GOT3 (cell line): ENCODE data around the gene PPP1R37.
"Not testable (repeated sequence)": the region's sequence is repeated elsewhere in the genome, so short reads cannot be mapped to it uniquely, and the experiment has no call there.

Source experiments
- DNase-seq: peaks from one replicate; lab custom pipeline; 2025; ENCODE audit warnings: mixed read lengths; lab: John Stamatoyannopoulos, UW

PPP1R37 gene

GRCh38 chr19:45115809-45116615 lies 23.0 kb downstream of the PPP1R37 start:
- no peak for DNase-seq

- no peak for DNase-seq
Observed at GRCh38 chr19:45117167-45117594, 24.2 kb downstream of the PPP1R37 start.

- no peak for DNase-seq
Observed at GRCh38 chr19:45117671-45118070, 24.7 kb downstream of the PPP1R37 start.

GRCh38 chr19:45118106-45118505 lies 25.1 kb downstream of the PPP1R37 start:
- DNase-seq: no peak

- DNase-seq: not testable (repeated sequence)
Observed at GRCh38 chr19:45118591-45119355, 25.8 kb downstream of the PPP1R37 start.

GRCh38 chr19:45119582-45119981 lies 26.6 kb downstream of the PPP1R37 start:
- DNase-seq: no peak

- DNase-seq: no peak
Observed at GRCh38 chr19:45121827-45122345, 28.9 kb downstream of the PPP1R37 start.

- no peak for DNase-seq
Observed at GRCh38 chr19:45122832-45123231, 29.9 kb downstream of the PPP1R37 start.

- DNase-seq: no peak
Observed at GRCh38 chr19:45123440-45123850, 30.5 kb downstream of the PPP1R37 start.

GRCh38 chr19:45124021-45124420 lies 31.0 kb downstream of the PPP1R37 start:
- no peak for DNase-seq

GRCh38 chr19:45125360-45125759 lies 32.4 kb downstream of the PPP1R37 start:
- DNase-seq: no peak

- no peak for DNase-seq
Observed at GRCh38 chr19:45125975-45126493, 33.1 kb downstream of the PPP1R37 start.

GRCh38 chr19:45126654-45127053 lies 33.7 kb downstream of the PPP1R37 start:
- DNase-seq: no peak

- DNase-seq: no peak
Observed at GRCh38 chr19:45128146-45128545, 35.2 kb downstream of the PPP1R37 start.

GRCh38 chr19:45128806-45129205 lies 35.8 kb downstream of the PPP1R37 start:
- DNase-seq: no peak

- no peak for DNase-seq
Observed at GRCh38 chr19:45130236-45130635, 37.3 kb downstream of the PPP1R37 start.

GRCh38 chr19:45130888-45131615 lies 38.1 kb downstream of the PPP1R37 start:
- DNase-seq: no peak

- DNase-seq: no peak
Observed at GRCh38 chr19:45133661-45134060, 40.7 kb downstream of the PPP1R37 start.

GRCh38 chr19:45135176-45135885 lies 42.4 kb downstream of the PPP1R37 start:
- DNase-seq: no peak

- no peak for DNase-seq
Observed at GRCh38 chr19:45136507-45137178, 43.7 kb downstream of the PPP1R37 start.
